Sigmoid colon (tissue), 7 donors: ENCODE measurements around the gene UBE2M. TPM values are rescaled to one million over a fixed set of nuclear protein-coding genes. Genes with fewer than 3 reads are reported as not detected.
A peak's percentile ranks its signal among the peaks of the same experiment; 100 is the strongest.
"Not testable (repeated sequence)": the region's sequence is repeated elsewhere in the genome, so short reads cannot be mapped to it uniquely, and the experiment has no call there.

Experiments
- DNase-seq: peaks from one replicate; pipeline ENCODE4 v3.0.0-alpha.2; 2019
- H3K27ac ChIP-seq, 4 donors: fragments of 200-600 bp; sonication (generic); one replicate each; pipeline ENCODE4 v1.5.1; 2016 to 2019; ENCODE audit warnings: mild to moderate bottlenecking in 1 of 4
- H3K27me3 ChIP-seq, 3 donors: fragments of 200-600 bp; sonication (generic); one replicate each; pipeline ENCODE4 v1.5.1; 2019; ENCODE audit warnings: mild to moderate bottlenecking in 1 of 3
- H3K36me3 ChIP-seq, 4 donors: fragments of 200-600 bp; sonication (generic); one replicate each; pipeline ENCODE4 v1.5.1; 2016 to 2019
- H3K4me1 ChIP-seq, 4 donors: fragments of 200-600 bp; sonication (generic); one replicate each; pipeline ENCODE4 v1.5.1; 2017 to 2019
- H3K4me3 ChIP-seq, 4 donors: fragments of 200-600 bp; sonication (generic); one replicate each; pipeline ENCODE4 v1.5.1; 2017 to 2019; ENCODE audit warnings: mild to moderate bottlenecking in 2 of 4, moderate library complexity in 1 of 4
- H3K9me3 ChIP-seq, 4 donors: fragments of 200-600 bp in 3 of 4; sonication (generic) in 3 of 4; one replicate each; pipeline versions ENCODE4 v1.5.1 to v1.6.1; 2013 to 2019
- EP300 ChIP-seq, 4 donors: sonication (generic); formaldehyde crosslinking; IDR thresholded peaks; one replicate each; pipeline ENCODE4 v1.6.1; 2017; ENCODE audit warnings: antibody characterized with exemption in 4 of 4
- POLR2A ChIP-seq, 2 donors: fragments of 450-650 bp; IDR thresholded peaks; one replicate each; pipeline ENCODE4 v1.6.1; 2016; ENCODE audit warnings: antibody characterized with exemption in 2 of 2, mild to moderate bottlenecking in 2 of 2, moderate library complexity in 2 of 2
- POLR2AphosphoS5 ChIP-seq, 4 donors: sonication (generic); formaldehyde crosslinking; IDR thresholded peaks; one replicate each; pipeline ENCODE4 v1.6.1; 2017; ENCODE audit warnings: antibody characterized with exemption in 4 of 4
- WGBS, 2 donors: extraction: QIAGEN DNeasy Blood & Tissue Kit; methylation state at CpG; one replicate each; pipeline ENCODE4 v1.1.7; 2013; 5-methylcytosine and 5-hydroxymethylcytosine counted together
- intact Hi-C: fragments of 100-400 bp; cut with DNase I; formaldehyde crosslinking; loops from one replicate; pipeline ENCODE4 v1.15.1; 2023
- polyA plus RNA-seq, 3 donors: library from polyadenylated mRNA; stranded (reverse); fragments of 200-250 nt; gene quantifications; one replicate each; pipeline ENCODE4 v1.2.3, GENCODE V29; 2013
- total RNA-seq, 4 donors: library from RNA; depleted of rRNA; stranded (reverse); fragments of >200 nt; gene quantifications; one replicate each; pipeline ENCODE4 v1.1.0, GENCODE V29; 2016
- TF ChIP-seq, protein P1 (sequence below), 4 experiments: fragments of 450-650 bp in 3 of 4; fragments of 200-600 bp in 1 of 4; IDR thresholded peaks; one replicate each; pipeline ENCODE4 v1.5.1; 2016 to 2019; ENCODE audit warnings: antibody characterized with exemption in 4 of 4, mild to moderate bottlenecking in 3 of 4, moderate library complexity in 2 of 4
- donor health status: healthy with polysubstance abuse.
- donor health status: Bipolar disorder and iron deficiency.
- donor health status: healthy.

Gene UBE2M
- total and polyA plus RNA-seq, 7 donors = 22.4 to 58.5 (median 37.5) TPM

DNA sequence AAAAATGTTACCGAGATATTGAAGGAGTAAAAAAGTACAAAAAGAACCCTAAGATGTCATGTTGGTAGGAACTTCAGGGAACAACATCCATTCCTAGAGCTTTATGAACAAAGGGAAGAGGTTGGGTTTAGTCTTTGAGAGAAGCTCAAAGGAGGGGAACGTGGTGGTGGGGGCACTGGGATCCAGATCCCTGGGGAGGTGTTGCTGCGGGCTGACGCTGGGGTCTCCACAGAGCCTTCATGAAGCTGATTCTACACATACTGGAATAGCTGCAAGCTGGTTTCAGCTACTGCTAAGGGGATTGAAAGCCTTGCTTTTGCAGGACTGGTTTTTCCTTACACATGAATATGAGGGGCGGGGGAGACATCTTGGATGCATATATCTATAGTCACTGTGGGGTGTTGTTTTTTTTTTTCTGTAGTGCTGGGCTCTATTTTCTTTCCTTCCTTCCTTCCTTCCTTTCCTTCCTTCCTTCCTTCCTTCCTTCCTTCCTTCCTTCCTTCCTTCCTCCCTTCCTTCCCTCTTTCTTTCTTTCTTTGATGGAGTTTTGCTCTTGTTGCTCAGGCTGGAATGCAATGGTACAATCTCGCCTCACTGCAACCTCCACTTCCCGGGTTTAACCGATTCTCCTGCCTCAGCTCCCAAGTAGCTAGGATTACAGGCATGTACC lies 21.2 kb upstream of the UBE2M start:
- H3K4me1 ChIP-seq = peaks cover 0 to 48% (median 38%) of the 10 kb centered on the region in 4 donors

DNA sequence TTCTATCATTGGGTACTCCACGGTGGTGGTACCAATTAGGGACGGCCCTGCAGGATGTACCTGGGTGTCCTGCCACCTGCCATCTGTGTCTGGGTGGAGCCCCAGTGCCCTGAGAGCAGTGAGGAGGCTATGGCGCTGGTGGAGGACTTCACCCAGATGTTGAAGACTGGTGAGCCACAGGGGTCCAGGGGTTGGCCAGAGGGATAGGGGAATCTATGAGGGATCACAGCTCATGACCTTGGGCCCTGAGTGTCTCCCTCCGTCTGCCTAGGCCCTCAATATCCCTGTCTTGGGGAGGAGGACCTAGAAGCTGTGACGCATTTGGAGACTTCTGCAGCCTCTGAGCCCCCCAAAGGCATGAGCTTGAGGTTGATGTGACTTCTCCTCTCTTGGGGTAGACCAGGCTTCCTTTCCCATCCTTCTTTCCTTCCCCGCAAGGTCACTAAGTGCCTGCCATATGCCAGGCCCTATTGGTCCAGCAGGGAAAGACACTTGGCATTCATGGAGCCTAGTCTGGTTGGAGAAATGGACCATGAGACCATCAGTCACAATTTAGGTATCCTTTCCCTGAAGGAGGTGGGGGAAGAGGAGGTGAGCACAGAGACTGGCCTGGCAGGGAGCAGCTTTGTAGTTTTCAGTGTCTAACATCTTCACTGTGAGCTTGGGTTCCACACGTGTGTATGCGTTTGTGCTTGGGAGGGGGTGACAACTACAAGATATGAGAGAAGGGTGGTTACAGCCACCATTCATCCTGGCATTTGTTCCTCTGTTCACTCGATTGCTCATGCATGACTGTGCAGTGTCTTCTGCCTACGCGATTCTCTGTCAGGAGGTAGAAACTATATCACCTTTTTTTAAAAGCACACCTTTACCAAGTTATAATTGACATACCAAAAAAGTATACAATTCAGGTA lies 19.9 kb upstream of the UBE2M start:
- intact Hi-C loops = no loop called here
- no peaks in the 10 kb centered on the region for H3K9me3 ChIP-seq
- H3K4me1 ChIP-seq = peaks cover 0 to 57% (median 48%) of the 10 kb centered on the region in 4 donors
- H3K4me3 ChIP-seq = no peak overlapping the region
- peak; percentile 45 for DNase-seq
- WGBS, 2 donors = 86 to 90% methylated on average over 11 of the region's 11 CpGs
- peak overlapping the region in 1 of 4 donors; percentile 18 for H3K27ac ChIP-seq
- no peaks in the 10 kb centered on the region for H3K27me3 ChIP-seq
- H3K36me3 ChIP-seq = peaks cover 0 to 26% (median 14%) of the 10 kb centered on the region in 4 donors
- TF ChIP-seq POLR2AphosphoS5 (IDR thresholded peaks at IDR 0.05) (no peak), EP300 (IDR thresholded peaks at IDR 0.05) (no peak), POLR2A (IDR thresholded peaks at IDR 0.05) (no peak)
- TF ChIP-seq, protein P1, sequence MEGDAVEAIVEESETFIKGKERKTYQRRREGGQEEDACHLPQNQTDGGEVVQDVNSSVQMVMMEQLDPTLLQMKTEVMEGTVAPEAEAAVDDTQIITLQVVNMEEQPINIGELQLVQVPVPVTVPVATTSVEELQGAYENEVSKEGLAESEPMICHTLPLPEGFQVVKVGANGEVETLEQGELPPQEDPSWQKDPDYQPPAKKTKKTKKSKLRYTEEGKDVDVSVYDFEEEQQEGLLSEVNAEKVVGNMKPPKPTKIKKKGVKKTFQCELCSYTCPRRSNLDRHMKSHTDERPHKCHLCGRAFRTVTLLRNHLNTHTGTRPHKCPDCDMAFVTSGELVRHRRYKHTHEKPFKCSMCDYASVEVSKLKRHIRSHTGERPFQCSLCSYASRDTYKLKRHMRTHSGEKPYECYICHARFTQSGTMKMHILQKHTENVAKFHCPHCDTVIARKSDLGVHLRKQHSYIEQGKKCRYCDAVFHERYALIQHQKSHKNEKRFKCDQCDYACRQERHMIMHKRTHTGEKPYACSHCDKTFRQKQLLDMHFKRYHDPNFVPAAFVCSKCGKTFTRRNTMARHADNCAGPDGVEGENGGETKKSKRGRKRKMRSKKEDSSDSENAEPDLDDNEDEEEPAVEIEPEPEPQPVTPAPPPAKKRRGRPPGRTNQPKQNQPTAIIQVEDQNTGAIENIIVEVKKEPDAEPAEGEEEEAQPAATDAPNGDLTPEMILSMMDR (IDR thresholded peaks at IDR 0.05) = no peak

More for the DNA sequence above, 21.2 kb upstream of the UBE2M start:
- Histone ChIP-seq H3K4me3 (no peak overlapping the region), H3K27ac (peak overlapping the region; percentile 81 to 87 (median 84)), H3K27me3 (no peaks in the 10 kb centered on the region), H3K9me3 (no peaks in the 10 kb centered on the region), H3K36me3 (peaks cover 0 to 33% (median 16%) of the 10 kb centered on the region in 4 donors)
- 95 to 97% methylated on average over 8 of the region's 8 CpGs for WGBS, 2 donors
- TF ChIP-seq POLR2AphosphoS5 (IDR thresholded peaks at IDR 0.05) (no peak), POLR2A (IDR thresholded peaks at IDR 0.05) (no peak), EP300 (IDR thresholded peaks at IDR 0.05) (no peak)
- no peak for DNase-seq
- intact Hi-C loops = no loop called here

DNA sequence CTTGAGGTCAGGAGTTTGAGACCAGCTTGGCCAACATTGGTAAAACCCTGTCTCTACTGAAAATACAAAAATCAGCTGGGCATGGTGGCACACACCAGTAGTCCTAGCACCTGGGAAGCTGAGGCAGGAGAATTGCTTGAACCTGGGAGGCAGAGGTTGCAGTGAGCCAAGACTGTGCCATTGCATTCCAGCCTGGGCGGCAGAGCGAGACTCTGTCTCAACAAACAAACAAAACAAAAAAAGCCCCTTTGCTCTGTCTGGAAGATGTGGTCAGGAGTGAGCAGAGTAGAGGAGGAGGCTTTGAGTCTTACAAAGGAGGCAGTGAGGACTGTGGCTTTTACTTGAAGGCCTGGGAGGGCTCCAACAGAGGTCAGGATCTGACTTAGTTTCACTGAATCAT lies 19.2 kb upstream of the UBE2M start:
- H3K4me1 ChIP-seq = peaks cover 0 to 57% (median 48%) of the 10 kb centered on the region in 4 donors
- H3K4me3 ChIP-seq, H3K9me3 ChIP-seq, H3K27me3 ChIP-seq, DNase-seq, intact Hi-C loops: not testable (repeated sequence)
- H3K27ac ChIP-seq = peak overlapping the region in 1 of 4 donors; percentile 12
- WGBS, 2 donors = 92 to 95% methylated on average over 2 of the region's 2 CpGs
- peaks cover 0 to 19% (median 8%) of the 10 kb centered on the region in 4 donors for H3K36me3 ChIP-seq

DNA sequence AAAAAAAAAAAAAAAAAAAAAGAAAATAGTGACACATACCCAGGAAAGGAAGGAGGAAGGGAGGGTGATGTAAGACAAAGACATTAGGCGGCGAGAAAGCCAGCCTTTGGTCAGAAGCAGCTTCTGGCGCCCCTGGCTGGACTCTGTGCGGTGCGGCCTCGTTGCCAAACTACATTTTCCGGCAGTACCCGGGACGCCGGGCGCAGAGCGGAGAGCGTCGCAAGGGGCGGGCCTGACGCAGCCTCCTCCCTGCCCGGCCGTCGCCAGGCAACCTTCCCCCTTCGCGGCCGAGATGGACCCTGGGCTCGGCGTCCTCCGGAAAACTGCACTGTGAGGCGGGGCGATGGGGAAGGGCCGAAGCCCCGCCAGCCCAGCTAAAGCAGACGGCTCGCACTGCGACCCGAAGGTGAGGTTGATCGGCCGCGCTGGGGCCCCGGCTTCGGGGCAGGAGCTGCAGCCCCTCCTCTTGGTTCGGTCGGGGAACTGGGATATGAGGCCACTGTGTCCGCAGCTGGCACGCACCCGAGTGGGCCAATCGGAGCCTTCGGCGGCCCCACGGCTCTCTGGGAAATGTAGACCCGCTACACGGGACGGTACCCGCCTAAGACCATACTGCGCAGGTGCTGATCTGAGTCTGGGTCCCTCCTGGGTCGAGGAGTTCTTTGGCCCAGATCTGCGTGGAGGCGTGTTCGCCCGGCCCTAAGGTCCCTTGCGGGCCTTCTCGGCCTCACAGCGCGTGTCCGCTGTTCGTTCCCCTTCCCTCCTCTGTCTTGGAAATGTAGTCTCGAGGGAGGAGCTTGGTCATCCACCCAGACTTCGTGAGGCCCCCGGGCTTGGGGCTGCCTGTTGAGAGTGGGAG lies 17.0 kb upstream of the UBE2M start:
- Histone ChIP-seq H3K27me3 (no peaks in the 10 kb centered on the region), H3K4me1 (peaks cover 0 to 49% (median 44%) of the 10 kb centered on the region in 4 donors), H3K4me3 (peak overlapping the region; percentile 66 to 85 (median 76)), H3K27ac (peak overlapping the region; percentile 92 to 99 (median 98)), H3K36me3 (peaks cover 0 to 16% (median 4%) of the 10 kb centered on the region in 4 donors), H3K9me3 (no peaks in the 10 kb centered on the region)
- WGBS, 2 donors = 0% methylated on average over 66 of the region's 66 CpGs
- DNase-seq = peak; percentile 97
- TF ChIP-seq, protein P1 (IDR thresholded peaks at IDR 0.05) = no peak
- TF ChIP-seq POLR2A (IDR thresholded peaks at IDR 0.05) = peak; percentile 43 to 55
- no peak for TF ChIP-seq EP300 (IDR thresholded peaks at IDR 0.05)
- TF ChIP-seq POLR2AphosphoS5 (IDR thresholded peaks at IDR 0.05) = peak; percentile 74 to 91 (median 82)
- intact Hi-C loops = no loop called here

DNA sequence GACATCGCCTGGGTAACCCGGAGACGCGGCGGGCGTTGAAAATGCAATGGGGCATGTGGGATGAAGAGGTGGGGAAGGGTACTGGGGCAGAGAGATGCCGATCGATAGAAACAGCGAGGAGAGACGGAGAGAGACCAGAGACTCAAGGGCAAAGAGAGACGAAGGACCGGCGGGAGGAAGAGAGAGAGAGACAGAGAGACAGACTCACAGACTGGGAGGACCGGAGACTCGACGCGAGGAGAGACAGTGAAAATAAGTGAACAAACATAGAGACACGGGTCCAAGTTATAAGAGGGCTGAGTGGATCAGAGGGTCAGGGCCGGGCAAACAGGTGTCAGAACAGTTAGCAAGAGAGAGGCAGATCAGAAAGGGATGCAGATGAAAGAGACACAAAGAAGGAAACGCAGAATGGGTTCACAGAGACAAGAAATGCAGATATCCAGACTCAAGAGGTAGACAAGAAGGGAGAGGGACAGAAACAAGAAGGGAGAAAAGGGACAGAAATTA lies 15.3 kb upstream of the UBE2M start:
- no peak for DNase-seq
- peak overlapping the region; percentile 58 to 87 (median 70) for H3K4me3 ChIP-seq
- H3K27me3 ChIP-seq = no peaks in the 10 kb centered on the region
- H3K27ac ChIP-seq = peak overlapping the region; percentile 92 to 99 (median 98)
- H3K9me3 ChIP-seq = no peaks in the 10 kb centered on the region
- intact Hi-C loops = loop anchor here (2.0 kb wide), 2 partner anchors 15 to 29 kb away; partner anchors contain the start of genes TRIM28 and UBE2M
- 1% methylated on average over 20 of the region's 20 CpGs for WGBS, 2 donors
- H3K4me1 ChIP-seq = peaks cover 0 to 47% (median 43%) of the 10 kb centered on the region in 4 donors
- peak in 1 of 4 donors; percentile 28 for TF ChIP-seq POLR2AphosphoS5 (IDR thresholded peaks at IDR 0.05)
- TF ChIP-seq, protein P1 (IDR thresholded peaks at IDR 0.05) = no peak
- H3K36me3 ChIP-seq = peaks cover 0 to 30% (median 12%) of the 10 kb centered on the region in 4 donors
